Activated CD4-positive, alpha-beta T cell treated with anti-CD3 and anti-CD28 coated beads for 36 hours (primary cell): ENCODE results near the gene TMEM106A. TPM values are rescaled to one million over a fixed set of nuclear protein-coding genes. Genes with fewer than 3 reads are reported as not detected.
A peak's percentile ranks its signal among the peaks of the same experiment; 100 is the strongest.

Experiments
- ATAC-seq: fragments of 200-7000 bp; cut with Tn5 transposase; one replicate; pipeline ENCODE4 v1.10.0; 2021; ENCODE audit warnings: mild to moderate bottlenecking, moderate library complexity
- CTCF ChIA-PET: fragments of 350-600 bp; sonication (Branson Sonifier 250); formaldehyde crosslinking; loops from one replicate; lab custom pipeline; 2021; ENCODE audit warnings: antibody characterized with exemption; lab: Charles Lee
- POLR2A ChIA-PET: fragments of 350-600 bp; sonication (Branson Sonifier 250); formaldehyde crosslinking; loops from one replicate; lab custom pipeline; 2021; ENCODE audit warnings: antibody characterized with exemption, inconsistent platforms; lab: Charles Lee
- DNase-seq: peaks from one replicate; pipeline ENCODE4 v3.0.0-alpha.2; 2020
- H3K27ac Mint-ChIP-seq: one replicate; pipeline ENCODE4 v1.8.0; 2021; ENCODE audit warnings: mixed read lengths
- H3K27me3 Mint-ChIP-seq: one replicate; pipeline ENCODE4 v1.8.0; 2021; ENCODE audit warnings: mixed read lengths
- H3K36me3 Mint-ChIP-seq: one replicate; pipeline ENCODE4 v1.8.0; 2021; ENCODE audit warnings: low read depth, mixed read lengths
- H3K4me1 Mint-ChIP-seq: one replicate; pipeline ENCODE4 v1.8.0; 2021; ENCODE audit warnings: mixed read lengths
- H3K4me3 Mint-ChIP-seq: one replicate; pipeline ENCODE4 v1.8.0; 2021; ENCODE audit warnings: mild to moderate bottlenecking, moderate library complexity, mixed read lengths
- H3K9me3 Mint-ChIP-seq: one replicate; pipeline ENCODE4 v1.8.0; 2021; ENCODE audit warnings: low read depth, mixed read lengths
- intact Hi-C, 2 experiments: fragments of 100-400 bp; cut with DNase I in 1 of 2; cut with micrococcal nuclease in 1 of 2; formaldehyde crosslinking; loops; one replicate each; pipeline versions ENCODE4 v1.14.2 to v1.15.1; 2022 to 2024; cut with DNase I, micrococcal nuclease
- total RNA-seq, 2 experiments: library from RNA; stranded (reverse); gene quantifications; one replicate each; pipeline ENCODE4 v1.2.3, GENCODE V29; 2021

Gene TMEM106A
- total RNA-seq, 2 experiments from 2014 or later, result 10.7 to 10.8 TPM

DNA sequence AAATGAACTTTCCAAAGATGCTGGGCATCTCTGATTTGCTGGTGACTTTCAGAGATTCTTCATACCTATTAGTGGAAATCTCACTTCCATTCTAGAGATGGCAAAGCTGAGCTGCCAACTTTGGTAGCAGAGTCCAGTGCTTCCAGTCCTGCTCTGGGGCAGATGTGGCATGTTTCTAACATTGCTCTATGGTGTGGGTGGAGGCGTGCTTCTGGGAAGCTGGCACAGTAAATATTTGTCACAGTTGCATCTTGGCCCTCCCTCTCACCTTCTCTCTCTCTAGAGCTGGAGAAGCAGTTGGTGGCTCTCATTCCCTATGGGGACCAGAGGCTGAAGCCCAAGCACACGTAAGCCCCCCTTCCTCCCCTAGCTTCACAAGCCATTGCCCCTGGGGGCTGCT lies 1.9 kb downstream of the TMEM106A start:
- H3K4me3 Mint-ChIP-seq, result peak overlapping the region; percentile 83
- ATAC-seq (no peak), DNase-seq (no peak)
- intact Hi-C loops, result loop anchor here in 1 of 2 experiments (5.0 kb wide), 2 partner anchors 174 to 391 kb away; partner anchors contain the start of gene BECN1
- ChIA-PET CTCF (interaction anchor here (0.6 to 1.5 kb wide), 7 partner anchors 24 to 189 kb away, joined by 3 to 5 read pairs (median 3); no protein-coding TSS in a partner anchor), POLR2A (interaction anchor here (0.9 to 2.4 kb wide), 2 partner anchors 14 to 103 kb away, joined by 5 to 23 read pairs; no protein-coding TSS in a partner anchor)
- H3K36me3 Mint-ChIP-seq, result peaks cover 29% of the 10 kb centered on the region
- peaks cover 40% of the 10 kb centered on the region for H3K4me1 Mint-ChIP-seq
- H3K27ac Mint-ChIP-seq, result peak overlapping the region; percentile 92
- no peaks in the 10 kb centered on the region for H3K9me3 Mint-ChIP-seq
- no peaks in the 10 kb centered on the region for H3K27me3 Mint-ChIP-seq

DNA sequence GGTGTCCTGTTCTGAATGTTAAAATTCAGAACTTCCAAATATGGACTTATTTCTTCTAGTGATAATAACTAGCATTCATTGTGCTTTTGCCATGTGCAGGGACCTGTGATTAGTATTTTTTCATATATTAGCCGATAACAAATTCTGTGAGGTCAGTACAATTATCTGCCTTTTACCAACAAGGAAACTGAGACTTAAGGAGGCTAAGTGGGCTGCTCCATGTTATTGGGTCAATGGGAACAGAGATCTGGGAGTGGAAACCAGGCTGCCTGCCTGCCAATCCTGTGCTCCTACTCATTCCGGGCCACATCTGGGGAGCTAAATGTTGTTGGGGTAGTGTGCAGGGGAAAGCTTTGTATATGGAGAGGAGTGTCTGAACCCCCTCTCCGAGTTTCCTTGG lies 3.7 kb downstream of the TMEM106A start:
- no peak overlapping the region for H3K27ac Mint-ChIP-seq

DNA sequence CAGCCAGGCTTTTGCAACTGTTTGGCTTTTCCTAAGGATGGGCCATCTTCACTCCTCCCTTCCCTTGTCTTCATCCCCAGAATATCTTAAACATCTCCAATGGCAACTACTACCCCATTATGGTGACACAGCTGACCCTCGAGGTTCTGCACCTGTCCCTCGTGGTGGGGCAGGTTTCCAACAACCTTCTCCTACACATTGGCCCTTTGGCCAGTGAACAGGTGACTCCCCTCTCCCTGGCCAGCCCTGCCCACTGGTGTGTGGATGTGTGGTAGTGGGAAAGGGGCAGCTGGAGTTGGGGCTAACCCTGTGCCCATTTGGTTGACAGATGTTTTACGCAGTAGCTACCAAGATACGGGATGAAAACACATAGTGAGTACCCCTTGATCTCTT lies 4.7 kb downstream of the TMEM106A start:
- H3K9me3 Mint-ChIP-seq, result no peaks in the 10 kb centered on the region
- intact Hi-C loops, result no loop called here
- peaks cover 39% of the 10 kb centered on the region for H3K4me1 Mint-ChIP-seq
- no peak overlapping the region for H3K27ac Mint-ChIP-seq
- CTCF ChIA-PET, result interaction anchor here (1.0 kb wide), 1 partner anchor 18 kb away, joined by 4 read pairs; no protein-coding TSS in a partner anchor
- DNase-seq, result no peak
- H3K27me3 Mint-ChIP-seq, result no peaks in the 10 kb centered on the region
- peaks cover 23% of the 10 kb centered on the region for H3K36me3 Mint-ChIP-seq
- ATAC-seq, result no peak
- POLR2A ChIA-PET, result interaction anchor here (0.6 to 2.9 kb wide), 3 partner anchors 100 to 744 kb away, joined by 3 to 30 read pairs (median 3); no protein-coding TSS in a partner anchor
- no peak overlapping the region for H3K4me3 Mint-ChIP-seq

More for the DNA sequence above, 3.7 kb downstream of the TMEM106A start:
- POLR2A ChIA-PET, result interaction anchor here (2.9 kb wide), 1 partner anchor 101 kb away, joined by 30 read pairs; no protein-coding TSS in a partner anchor
- H3K36me3 Mint-ChIP-seq, result peaks cover 25% of the 10 kb centered on the region
- ATAC-seq, result no peak
- no peak for DNase-seq
- H3K4me1 Mint-ChIP-seq, result peaks cover 41% of the 10 kb centered on the region
- H3K4me3 Mint-ChIP-seq, result no peak overlapping the region
- H3K27me3 Mint-ChIP-seq, result no peaks in the 10 kb centered on the region
- CTCF ChIA-PET, result interaction anchor here (0.6 kb wide), 1 partner anchor 206 kb away, joined by 3 read pairs; no protein-coding TSS in a partner anchor
- no peaks in the 10 kb centered on the region for H3K9me3 Mint-ChIP-seq
- intact Hi-C loops, result no loop called here

DNA sequence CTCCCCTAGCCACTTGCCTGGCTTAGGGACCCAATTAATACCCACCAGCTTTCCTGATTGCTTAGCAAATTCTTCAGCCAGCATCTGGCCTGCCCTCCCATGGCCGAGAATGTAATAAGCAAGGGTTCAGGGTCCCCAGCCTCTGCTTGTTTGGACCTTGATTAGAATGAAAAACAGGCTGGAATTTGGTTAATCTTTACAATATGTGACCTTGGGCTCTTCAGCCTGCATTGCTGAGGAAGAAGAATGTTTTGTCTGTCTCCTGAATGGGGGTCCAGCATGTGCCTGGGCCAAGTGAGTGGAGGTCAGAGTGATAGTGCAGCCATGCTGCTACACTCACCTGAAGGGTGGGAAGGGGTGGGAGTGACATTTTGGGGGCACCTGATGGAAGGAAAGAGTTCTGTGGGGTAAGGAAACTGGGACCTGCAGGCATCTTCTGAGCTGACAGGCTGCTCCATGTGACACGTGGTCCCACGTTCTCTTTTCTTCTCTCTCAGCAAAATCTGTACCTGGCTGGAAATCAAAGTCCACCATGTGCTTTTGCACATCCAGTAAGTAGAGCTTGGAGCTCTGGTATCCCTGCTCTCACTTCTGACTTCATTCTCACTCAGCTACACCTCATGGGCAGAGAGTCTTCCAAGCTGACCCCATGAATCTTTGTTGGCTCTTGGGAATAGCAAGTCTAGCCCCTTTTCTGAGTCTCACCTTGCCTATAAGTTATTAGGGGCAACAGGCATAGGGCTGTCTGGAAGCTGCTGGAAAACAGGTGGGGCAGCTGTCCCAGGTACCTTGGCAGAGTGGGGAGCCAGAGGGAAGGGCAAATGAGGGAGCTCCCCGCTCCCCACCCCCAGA lies 5.3 kb downstream of the TMEM106A start:
- peaks cover 40% of the 10 kb centered on the region for H3K4me1 Mint-ChIP-seq
- H3K9me3 Mint-ChIP-seq, result no peaks in the 10 kb centered on the region
- intact Hi-C loops, result loop anchor here in 1 of 2 experiments (1.0 kb wide), 1 partner anchor 98 kb away; no protein-coding TSS in a partner anchor
- H3K36me3 Mint-ChIP-seq, result peaks cover 23% of the 10 kb centered on the region
- DNase-seq (no peak), ATAC-seq (peak; percentile 5)
- H3K4me3 Mint-ChIP-seq, result no peak overlapping the region
- H3K27me3 Mint-ChIP-seq, result no peaks in the 10 kb centered on the region
- CTCF ChIA-PET, result interaction anchor here (0.6 to 2.0 kb wide), 4 partner anchors 17 to 219 kb away, joined by 3 to 6 read pairs (median 4); partner anchors contain the start of gene RPL27
- peak overlapping the region; percentile 71 for H3K27ac Mint-ChIP-seq
- POLR2A ChIA-PET, result interaction anchor here (0.6 to 2.9 kb wide), 5 partner anchors 45 to 745 kb away, joined by 3 to 30 read pairs (median 4); no protein-coding TSS in a partner anchor

DNA sequence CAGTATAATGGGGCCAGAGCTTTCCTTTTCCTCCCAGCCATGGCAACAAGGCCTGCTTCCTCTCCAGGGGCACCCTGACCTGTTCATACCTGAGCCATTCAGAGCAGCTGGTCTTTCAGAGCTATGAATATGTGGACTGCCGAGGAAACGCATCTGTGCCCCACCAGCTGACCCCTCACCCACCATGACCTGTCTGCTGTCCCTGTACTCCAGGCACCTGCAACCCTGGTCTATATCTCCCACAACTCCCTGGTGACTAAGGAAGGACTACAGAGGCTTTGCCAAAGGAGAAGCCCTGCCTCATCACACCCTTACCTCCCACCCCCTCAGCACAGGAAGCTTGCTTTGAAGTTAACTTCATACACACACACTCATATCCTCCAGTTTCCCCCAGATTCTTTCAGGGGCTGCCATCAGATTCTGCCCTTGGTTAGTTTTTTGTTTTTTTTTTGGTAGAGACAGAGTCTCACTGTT lies 6.0 kb downstream of the TMEM106A start:
- no peaks in the 10 kb centered on the region for H3K9me3 Mint-ChIP-seq
- peak overlapping the region; percentile 71 for H3K27ac Mint-ChIP-seq
- intact Hi-C loops, result loop anchor here in 1 of 2 experiments (1.0 kb wide), 1 partner anchor 98 kb away; no protein-coding TSS in a partner anchor
- H3K4me1 Mint-ChIP-seq, result peaks cover 33% of the 10 kb centered on the region
- ChIA-PET POLR2A (interaction anchor here (0.6 to 2.9 kb wide), 6 partner anchors 18 to 1118 kb away, joined by 3 to 30 read pairs (median 4); no protein-coding TSS in a partner anchor), CTCF (interaction anchor here (0.6 to 2.0 kb wide), 2 partner anchors 17 to 220 kb away, joined by 4 to 6 read pairs; partner anchors contain the start of gene RPL27)
- H3K36me3 Mint-ChIP-seq, result peaks cover 21% of the 10 kb centered on the region
- H3K27me3 Mint-ChIP-seq, result no peaks in the 10 kb centered on the region
- ATAC-seq, result peak; percentile 95
- peak overlapping the region; percentile 44 for H3K4me3 Mint-ChIP-seq
- DNase-seq, result peak; percentile 59

DNA sequence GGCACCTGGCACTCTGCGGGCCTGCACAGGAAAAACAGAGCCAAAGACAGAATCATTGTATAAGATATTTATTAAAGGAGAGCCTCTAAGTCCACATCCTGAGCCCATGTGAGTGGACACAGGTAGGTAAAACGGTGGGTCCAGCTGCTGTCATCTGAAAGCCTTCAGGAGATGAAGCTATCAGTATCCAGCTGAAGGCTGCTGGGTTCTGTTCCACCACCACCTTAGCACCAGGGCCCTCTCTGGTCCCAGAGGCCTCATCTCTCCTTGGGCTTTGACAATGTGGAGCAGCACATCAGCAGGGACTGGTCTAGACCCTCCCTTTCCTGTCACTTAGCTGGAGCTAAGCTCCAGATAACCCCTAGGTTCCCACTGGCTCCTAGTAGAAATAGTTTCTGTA lies 7.3 kb downstream of the TMEM106A start:
- H3K9me3 Mint-ChIP-seq, result no peaks in the 10 kb centered on the region
- H3K36me3 Mint-ChIP-seq, result peaks cover 19% of the 10 kb centered on the region
- ChIA-PET CTCF (interaction anchor here (0.5 to 0.8 kb wide), 3 partner anchors 103 to 162 kb away, joined by 3 read pairs; no protein-coding TSS in a partner anchor), POLR2A (interaction anchor here (1.2 kb wide), 1 partner anchor 30 kb away, joined by 3 read pairs; no protein-coding TSS in a partner anchor)
- H3K27me3 Mint-ChIP-seq, result no peaks in the 10 kb centered on the region
- H3K27ac Mint-ChIP-seq, result no peak overlapping the region
- H3K4me1 Mint-ChIP-seq, result peaks cover 20% of the 10 kb centered on the region
- no peak overlapping the region for H3K4me3 Mint-ChIP-seq
- intact Hi-C loops, result no loop called here
- DNase-seq (no peak), ATAC-seq (no peak)

DNA sequence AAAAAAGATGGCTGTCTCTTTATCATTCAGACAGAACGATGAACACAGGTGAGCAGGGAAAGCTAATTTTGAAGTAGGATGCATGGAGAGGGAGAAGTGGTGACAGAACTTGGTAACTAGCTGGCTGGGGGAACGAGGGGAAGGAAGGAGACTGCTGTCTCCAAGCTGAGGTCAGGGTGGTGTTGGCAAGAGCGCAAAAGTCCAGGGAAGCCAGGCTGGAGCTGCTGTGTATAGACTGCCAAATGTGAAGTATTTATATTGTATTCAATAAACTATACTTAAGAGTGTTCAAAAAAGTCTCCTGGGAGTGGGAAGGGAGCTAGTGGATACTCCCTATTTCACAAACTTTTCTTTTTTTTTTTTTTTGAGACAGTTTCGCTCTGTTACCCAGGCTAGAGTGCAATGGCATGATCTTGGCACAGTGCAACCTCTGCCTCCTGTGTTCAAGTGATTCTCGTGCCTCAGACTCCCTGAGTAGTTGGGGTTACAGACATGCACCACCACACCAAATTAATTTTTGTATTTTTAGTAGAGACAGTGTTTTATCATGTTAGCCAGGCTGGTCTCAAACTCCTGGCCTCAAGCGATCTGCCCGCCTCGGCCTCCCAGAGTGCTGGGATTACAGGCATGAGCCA lies 8.2 kb downstream of the TMEM106A start:
- ChIA-PET CTCF (interaction anchor here (1.0 kb wide), 1 partner anchor 89 kb away, joined by 3 read pairs; no protein-coding TSS in a partner anchor), POLR2A (interaction anchor here (1.1 kb wide), 1 partner anchor 48 kb away, joined by 3 read pairs; no protein-coding TSS in a partner anchor)
- Mint-ChIP-seq H3K36me3 (peaks cover 17% of the 10 kb centered on the region), H3K4me3 (no peak overlapping the region), H3K4me1 (peaks cover 20% of the 10 kb centered on the region), H3K9me3 (no peaks in the 10 kb centered on the region), H3K27me3 (no peaks in the 10 kb centered on the region), H3K27ac (no peak overlapping the region)
- no peak for ATAC-seq
- no peak for DNase-seq
- intact Hi-C loops, result loop anchor here in 1 of 2 experiments (5.0 kb wide), 1 partner anchor 97 kb away; no protein-coding TSS in a partner anchor

DNA sequence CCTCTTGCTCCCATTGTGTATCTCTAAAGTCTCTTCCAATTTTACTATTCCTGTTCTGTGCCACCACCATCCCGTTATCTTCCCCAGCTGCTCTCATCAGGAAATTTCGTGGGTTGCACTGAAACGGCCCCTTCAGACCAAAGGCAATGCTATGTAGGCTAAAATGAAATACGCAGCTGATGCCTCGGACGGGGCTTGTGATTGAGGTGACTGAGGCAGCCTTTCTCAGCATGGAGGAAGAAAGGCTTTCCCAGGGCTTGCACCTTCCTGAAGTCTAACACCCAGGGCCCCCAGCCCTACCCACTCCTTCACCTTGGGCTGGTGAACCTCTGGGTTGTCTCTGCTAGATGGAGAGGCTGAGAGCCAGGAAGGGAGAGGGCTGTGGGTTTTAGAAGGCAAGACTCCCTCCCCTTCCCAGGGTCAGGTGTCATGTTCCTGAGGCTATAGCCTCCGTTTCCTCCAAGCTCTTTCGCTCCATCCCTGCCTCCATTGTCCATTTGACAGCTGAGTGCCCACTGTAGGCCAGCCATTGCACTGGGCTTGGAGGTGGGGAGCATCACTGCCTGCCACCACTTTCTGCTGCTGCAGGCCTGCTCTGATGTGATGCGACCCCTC lies 8.9 kb downstream of the TMEM106A start:
- H3K27ac Mint-ChIP-seq, result no peak overlapping the region
- intact Hi-C loops, result loop anchor here in 1 of 2 experiments (5.0 kb wide), 1 partner anchor 97 kb away; no protein-coding TSS in a partner anchor
- no peaks in the 10 kb centered on the region for H3K27me3 Mint-ChIP-seq
- ChIA-PET CTCF (no interaction called here), POLR2A (interaction anchor here (1.1 kb wide), 1 partner anchor 49 kb away, joined by 3 read pairs; no protein-coding TSS in a partner anchor)
- peaks cover 20% of the 10 kb centered on the region for H3K4me1 Mint-ChIP-seq
- no peak overlapping the region for H3K4me3 Mint-ChIP-seq
- H3K9me3 Mint-ChIP-seq, result no peaks in the 10 kb centered on the region
- no peak for DNase-seq
- H3K36me3 Mint-ChIP-seq, result peaks cover 13% of the 10 kb centered on the region
- no peak for ATAC-seq

DNA sequence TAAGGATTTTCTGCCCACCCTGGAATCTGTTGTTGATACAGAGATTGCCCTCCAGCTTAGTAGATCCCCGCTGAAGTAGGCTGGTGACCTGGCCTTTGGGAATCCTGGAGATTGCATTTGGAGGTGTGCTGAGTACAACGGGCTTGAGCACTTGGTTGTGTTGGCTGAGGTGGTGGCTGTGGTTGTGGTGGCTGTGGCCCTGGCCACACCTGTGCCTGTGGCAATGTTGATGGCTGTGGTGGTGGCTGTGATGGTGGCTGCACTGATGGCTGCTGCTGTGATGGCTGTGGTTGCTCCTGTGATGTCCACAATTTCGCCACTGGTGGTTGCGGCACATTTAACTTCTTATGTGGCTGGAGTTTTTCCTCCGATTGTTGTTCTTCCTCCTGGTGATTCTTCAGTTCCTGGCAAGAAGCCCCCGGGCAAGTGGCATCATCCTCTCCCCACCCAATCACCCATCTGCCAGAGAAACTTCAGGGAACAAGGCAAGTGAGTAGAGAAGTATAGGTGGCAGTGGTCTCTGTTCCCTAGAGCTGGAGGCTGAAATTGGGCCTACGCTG lies 12.6 kb downstream of the TMEM106A start:
- H3K27ac Mint-ChIP-seq, result no peak overlapping the region
- H3K36me3 Mint-ChIP-seq, result peaks cover 2% of the 10 kb centered on the region
- H3K4me1 Mint-ChIP-seq, result peaks cover 3% of the 10 kb centered on the region
- H3K4me3 Mint-ChIP-seq, result no peak overlapping the region
- H3K9me3 Mint-ChIP-seq, result no peaks in the 10 kb centered on the region
- no peak for ATAC-seq
- no peaks in the 10 kb centered on the region for H3K27me3 Mint-ChIP-seq
- DNase-seq, result no peak
- ChIA-PET POLR2A (no interaction called here), CTCF (interaction anchor here (0.7 kb wide), 1 partner anchor 228 kb away, joined by 3 read pairs; no protein-coding TSS in a partner anchor)
- intact Hi-C loops, result loop anchor here in 1 of 2 experiments (5.0 kb wide), 1 partner anchor 93 kb away; no protein-coding TSS in a partner anchor

DNA sequence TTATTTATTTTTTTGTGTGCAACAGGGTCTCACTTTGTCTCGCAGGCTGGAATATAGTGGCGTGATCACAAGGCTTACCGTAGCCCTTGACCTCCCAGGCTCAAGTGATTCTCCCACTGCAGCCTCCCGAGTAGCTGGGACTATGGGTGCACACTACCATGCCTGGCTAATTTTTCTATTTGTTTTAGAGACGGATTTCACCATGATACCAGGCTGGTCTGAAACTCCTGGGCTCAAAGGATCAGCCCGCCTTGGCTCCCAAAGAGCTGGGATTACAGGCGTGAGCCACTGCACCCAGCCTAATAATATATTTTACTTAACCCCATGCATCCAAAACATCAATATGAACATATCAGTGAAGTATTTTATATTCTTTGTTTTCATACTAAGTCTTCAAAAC lies 14.7 kb downstream of the TMEM106A start:
- no peaks in the 10 kb centered on the region for H3K9me3 Mint-ChIP-seq
- no peak for ATAC-seq
- DNase-seq, result no peak
- no peak overlapping the region for H3K27ac Mint-ChIP-seq
- H3K4me1 Mint-ChIP-seq, result peaks cover under 1% of the 10 kb centered on the region
- no peaks in the 10 kb centered on the region for H3K27me3 Mint-ChIP-seq
- H3K36me3 Mint-ChIP-seq, result peaks cover 2% of the 10 kb centered on the region
- ChIA-PET CTCF (interaction anchor here (0.7 kb wide), 2 partner anchors 89 to 403 kb away, joined by 3 to 4 read pairs; no protein-coding TSS in a partner anchor), POLR2A (interaction anchor here (0.9 to 1.1 kb wide), 3 partner anchors 14 to 90 kb away, joined by 3 to 5 read pairs (median 3); no protein-coding TSS in a partner anchor)
- intact Hi-C loops, result no loop called here
- H3K4me3 Mint-ChIP-seq, result no peak overlapping the region
